Adrenal gland (tissue), 5 donors: ENCODE measurements around the gene COL25A1.

Source experiments
- POLR2A ChIP-seq, 2 donors: fragments of 450-650 bp; IDR thresholded peaks; one replicate each; pipeline ENCODE4 v1.6.1; 2017; ENCODE audit warnings: antibody characterized with exemption in 2 of 2, mild to moderate bottlenecking in 2 of 2, moderate library complexity in 1 of 2
- TF ChIP-seq, protein P1 (sequence below), 6 experiments: fragments of 450-650 bp in 4 of 6; fragments of 200-600 bp in 2 of 6; sonication (generic) in 1 of 6; IDR thresholded peaks; 1 replicate in 5 of 6; 2 replicates in 1 of 6; pipeline versions ENCODE4 v1.5.1 to v1.8.0; 2016 to 2021; ENCODE audit warnings: antibody characterized with exemption in 6 of 6, mild to moderate bottlenecking in 2 of 6, moderate library complexity in 1 of 6
- donor health status: DM: no; HTN: no; CAD: no.

DNA sequence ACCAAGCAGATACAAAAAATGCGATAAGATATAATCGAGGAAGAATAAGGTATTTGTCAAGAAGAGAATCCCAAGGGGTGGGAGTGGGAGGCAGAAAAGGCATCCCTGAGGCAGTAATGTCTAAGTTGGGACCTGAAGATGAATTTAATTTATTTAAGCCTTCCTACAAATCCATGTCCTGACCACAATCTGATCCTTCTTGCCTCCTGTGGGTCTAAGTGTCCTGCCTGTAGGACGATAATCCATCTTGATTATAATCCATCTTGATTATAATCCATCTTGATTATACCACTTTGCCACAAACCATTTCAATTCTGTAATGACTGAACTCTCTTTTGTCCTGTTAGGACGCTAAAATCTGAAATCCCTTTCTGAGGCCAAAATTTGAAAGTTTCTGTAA, 130.2 kb downstream of the COL25A1 start:
- TF ChIP-seq POLR2A (IDR thresholded peaks at IDR 0.05) = no peak
- TF ChIP-seq, protein P1, sequence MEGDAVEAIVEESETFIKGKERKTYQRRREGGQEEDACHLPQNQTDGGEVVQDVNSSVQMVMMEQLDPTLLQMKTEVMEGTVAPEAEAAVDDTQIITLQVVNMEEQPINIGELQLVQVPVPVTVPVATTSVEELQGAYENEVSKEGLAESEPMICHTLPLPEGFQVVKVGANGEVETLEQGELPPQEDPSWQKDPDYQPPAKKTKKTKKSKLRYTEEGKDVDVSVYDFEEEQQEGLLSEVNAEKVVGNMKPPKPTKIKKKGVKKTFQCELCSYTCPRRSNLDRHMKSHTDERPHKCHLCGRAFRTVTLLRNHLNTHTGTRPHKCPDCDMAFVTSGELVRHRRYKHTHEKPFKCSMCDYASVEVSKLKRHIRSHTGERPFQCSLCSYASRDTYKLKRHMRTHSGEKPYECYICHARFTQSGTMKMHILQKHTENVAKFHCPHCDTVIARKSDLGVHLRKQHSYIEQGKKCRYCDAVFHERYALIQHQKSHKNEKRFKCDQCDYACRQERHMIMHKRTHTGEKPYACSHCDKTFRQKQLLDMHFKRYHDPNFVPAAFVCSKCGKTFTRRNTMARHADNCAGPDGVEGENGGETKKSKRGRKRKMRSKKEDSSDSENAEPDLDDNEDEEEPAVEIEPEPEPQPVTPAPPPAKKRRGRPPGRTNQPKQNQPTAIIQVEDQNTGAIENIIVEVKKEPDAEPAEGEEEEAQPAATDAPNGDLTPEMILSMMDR (IDR thresholded peaks at IDR 0.05) = no peak
